ENCODE results near the gene SBK1.

The SBK1 gene

GRCh38 chr16:28283173-28283572 is 9.2 kb upstream of the SBK1 start:
- no peak for DNase-seq

GRCh38 chr16:28283798-28284577 is 8.3 kb upstream of the SBK1 start:
- no peak for DNase-seq

GRCh38 chr16:28285649-28286048 is 6.7 kb upstream of the SBK1 start:
- no peak for DNase-seq

- DNase-seq: no peak
These were observed 4.2 kb upstream of the SBK1 start for GRCh38 chr16:28288114-28288513.

- DNase-seq: no peak
These were observed 3.3 kb upstream of the SBK1 start for GRCh38 chr16:28289048-28289447.

- DNase-seq: no peak
These were observed 2.1 kb upstream of the SBK1 start for GRCh38 chr16:28289939-28290858.

GRCh38 chr16:28290859-28291254 is 1.5 kb upstream of the SBK1 start:
- DNase-seq: no peak

- peak; percentile 34 for DNase-seq
These were observed 641 bp downstream of the SBK1 start for GRCh38 chr16:28292731-28293600.

GRCh38 chr16:28293601-28293960 is 1.3 kb downstream of the SBK1 start:
- no peak for DNase-seq

GRCh38 chr16:28294201-28294600 is 1.9 kb downstream of the SBK1 start:
- no peak for DNase-seq

GRCh38 chr16:28295276-28295675 is 3.0 kb downstream of the SBK1 start:
- DNase-seq: no peak

GRCh38 chr16:28297308-28297707 is 5.0 kb downstream of the SBK1 start:
- no peak for DNase-seq

GRCh38 chr16:28297784-28298510 is 5.6 kb downstream of the SBK1 start:
- no peak for DNase-seq

- DNase-seq: no peak
These were observed 6.2 kb downstream of the SBK1 start for GRCh38 chr16:28298511-28298878.

GRCh38 chr16:28300327-28300726 is 8.0 kb downstream of the SBK1 start:
- no peak for DNase-seq

GRCh38 chr16:28301154-28301553 is 8.8 kb downstream of the SBK1 start:
- no peak for DNase-seq

GRCh38 chr16:28301620-28302019 is 9.3 kb downstream of the SBK1 start:
- DNase-seq: no peak

- DNase-seq: no peak
These were observed 10.8 kb downstream of the SBK1 start for GRCh38 chr16:28303132-28303531.

GRCh38 chr16:28304214-28304613 is 11.9 kb downstream of the SBK1 start:
- DNase-seq: no peak

GRCh38 chr16:28307936-28308335 is 15.6 kb downstream of the SBK1 start:
- DNase-seq: no peak

- DNase-seq: no peak
These were observed 16.7 kb downstream of the SBK1 start for GRCh38 chr16:28308794-28309584.

Measured in CD4-positive, alpha-beta T cell treated with Interleukin-17A for 1 hour (primary cell).